K562 (cell line): ENCODE data around the gene AP1M1. TPM values are rescaled to one million over a fixed set of nuclear protein-coding genes. Genes with fewer than 3 reads are reported as not detected.
A peak's percentile ranks its signal among the peaks of the same experiment; 100 is the strongest.

ENCODE experiments used
- ESRRA ChIP-seq: fragments of 450-650 bp; IDR thresholded peaks from 2 replicates; pipeline ENCODE4 v1.6.1; 2014; ENCODE audit warnings: low read depth, mild to moderate bottlenecking, moderate library complexity, borderline replicate concordance
- HNRNPH1 ChIP-seq: fragments of 200-400 bp; formaldehyde crosslinking; optimal IDR thresholded peaks from 2 replicates; pipeline ENCODE3; 2017; ENCODE audit warnings: low read depth, mild to moderate bottlenecking, low read length, moderate library complexity
- KLF6 ChIP-seq: fragments of 250-450 bp; sonication (Bioruptor Pico); IDR thresholded peaks from 2 replicates; pipeline ENCODE4 v1.4.0; 2020; ENCODE audit warnings: mild to moderate bottlenecking, moderate library complexity, borderline replicate concordance
- MBD1 ChIP-seq: fragments of 250-450 bp; sonication (Bioruptor Pico); IDR thresholded peaks from 2 replicates; pipeline ENCODE4 v1.8.0; 2022; ENCODE audit warnings: inconsistent platforms
- MYC ChIP-seq, 2 experiments: fragments of 250-450 bp in 1 of 2; sonication (Bioruptor Pico) in 1 of 2; IDR thresholded peaks; 2 replicates each; pipeline versions ENCODE4 v1.5.1 to v1.6.1; 2012 to 2021; ENCODE audit warnings: low read depth in 2 of 2, borderline replicate concordance in 1 of 2, improper control_type of control experiment in 1 of 2, low read length in 1 of 2, mild to moderate bottlenecking in 1 of 2, moderate library complexity in 1 of 2
- NELFE ChIP-seq: IDR thresholded peaks from 2 replicates; pipeline ENCODE4 v1.6.1; 2011; ENCODE audit warnings: mild to moderate bottlenecking; ENCODE audit not compliant: insufficient read depth, insufficient read length
- NR1H2 ChIP-seq: sonication (generic); formaldehyde crosslinking; IDR thresholded peaks from 2 replicates; pipeline ENCODE4 v1.4.0; 2020; ENCODE audit warnings: mild to moderate bottlenecking, missing genetic modification reagents
- NR3C1 ChIP-seq: sonication (generic); formaldehyde crosslinking; IDR thresholded peaks from 2 replicates; pipeline ENCODE4 v1.8.1; 2022; ENCODE audit warnings: missing genetic modification reagents
- PBX2 ChIP-seq, 2 experiments: IDR thresholded peaks in 1 of 2; conservative IDR thresholded peaks in 1 of 2; 2 replicates each; pipeline ENCODE4 v1.6.1; 2016; ENCODE audit warnings: low read depth in 2 of 2, mild to moderate bottlenecking in 1 of 2, missing compliant biosample characterization in 1 of 2, missing genetic modification characterization in 1 of 2, moderate library complexity in 1 of 2
- PHB ChIP-seq: fragments of 250-450 bp; sonication (Bioruptor Pico); IDR thresholded peaks from 2 replicates; pipeline ENCODE4 v1.5.0; 2021
- SMAD1 ChIP-seq: fragments of 150-350 bp; IDR thresholded peaks from 2 replicates; pipeline ENCODE4 v1.6.1; 2014; ENCODE audit warnings: low read length, low read depth; ENCODE audit not compliant: partially characterized antibody
- TAL1 ChIP-seq: fragments of 450-650 bp; IDR thresholded peaks from 2 replicates; pipeline ENCODE4 v1.6.1; 2016; ENCODE audit warnings: mild to moderate bottlenecking
- TBP ChIP-seq: optimal IDR thresholded peaks from 2 replicates; pipeline ENCODE3; 2011; ENCODE audit warnings: low read depth, low read length, improper control_type of control experiment
- ZBTB8A ChIP-seq: fragments of 450-650 bp; IDR thresholded peaks from 2 replicates; pipeline ENCODE4 v1.6.1; 2018; ENCODE audit warnings: mild to moderate bottlenecking, moderate library complexity; ENCODE audit not compliant: partially characterized antibody
- ZNF263 ChIP-seq: sonication (generic); formaldehyde crosslinking; IDR thresholded peaks from 2 replicates; pipeline ENCODE4 v1.8.0; 2022; ENCODE audit warnings: mild to moderate bottlenecking, missing genetic modification reagents, borderline replicate concordance
- ZNF639 ChIP-seq, 2 experiments: fragments of 200-800 bp in 1 of 2; sonication (Bioruptor generic) in 1 of 2; sonication (generic) in 1 of 2; formaldehyde crosslinking in 1 of 2; IDR thresholded peaks in 1 of 2; conservative IDR thresholded peaks in 1 of 2; 2 replicates each; pipeline versions ENCODE4 v1.5.0 to v1.6.1; 2016 to 2020; ENCODE audit warnings: missing compliant biosample characterization in 1 of 2, missing genetic modification characterization in 1 of 2, missing genetic modification reagents in 1 of 2
- polyA plus RNA-seq, 8 experiments: library from polyadenylated mRNA; depleted of rRNA in 4 of 8; stranded (reverse) in 5 of 8; unstranded in 3 of 8; fragments of >200 nt; fragmentation: Nextera tagmentation in 2 of 8; fragmentation: Illumina TruSeq in 1 of 8; extraction: Ambion mirVana in 2 of 8; extraction: Trizol in 1 of 8; gene quantifications; 2 replicates each; pipeline versions ENCODE4 v1.2.1 to v1.2.3, GENCODE V29; 2011 to 2014; ENCODE audit warnings: inconsistent platforms in 1 of 8, missing spikeins in 1 of 8
- total RNA-seq, 7 experiments: library from RNA; depleted of rRNA in 6 of 7; stranded (reverse); fragments of >200 nt in 6 of 7; fragmentation: Illumina TruSeq in 2 of 7; extraction: Trizol in 2 of 7; gene quantifications; 2 replicates each; pipeline versions ENCODE4 v1.2.1 to v1.2.3, GENCODE V29; 2011 to 2021; ENCODE audit warnings: low replicate concordance in 1 of 7
- TF ChIP-seq, protein P1 (sequence below): fragments of 450-650 bp; formaldehyde crosslinking; IDR thresholded peaks from 2 replicates; pipeline ENCODE4 v1.4.0; 2020; ENCODE audit warnings: mild to moderate bottlenecking, moderate library complexity
- TF ChIP-seq, protein P2 (sequence below): sonication (generic); formaldehyde crosslinking; IDR thresholded peaks from 2 replicates; pipeline ENCODE4 v1.8.0; 2022; ENCODE audit warnings: missing genetic modification reagents, mild to moderate bottlenecking, moderate library complexity, borderline replicate concordance

Gene AP1M1
- total and polyA plus RNA-seq, 9 of the 15 experiments (the other 6 are each of a cell fraction or from before 2014, with no cell fraction given): 0.87 to 56.2 (median 29.1) TPM

DNA sequence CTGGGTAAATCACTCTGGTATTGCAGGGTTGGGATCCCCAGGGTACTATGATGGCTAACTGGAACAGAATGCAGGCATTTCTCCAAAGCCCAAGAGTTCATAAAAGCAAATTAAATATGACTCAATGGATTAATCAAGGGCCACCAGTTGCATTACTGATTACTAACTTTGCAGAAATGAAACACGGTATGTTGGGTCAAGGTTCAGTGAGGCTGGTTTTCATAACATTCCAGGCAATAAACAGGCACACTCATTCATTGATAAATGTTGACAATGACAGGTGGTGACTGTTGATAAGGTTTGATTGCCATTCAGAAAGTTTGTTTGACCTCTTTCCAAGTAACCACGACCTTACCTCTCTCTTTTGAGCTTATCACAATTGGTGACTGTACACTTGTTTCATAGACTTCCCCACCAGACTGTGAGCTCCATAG, 506 bp upstream of the AP1M1 start (continued):
- TF ChIP-seq, protein P1, sequence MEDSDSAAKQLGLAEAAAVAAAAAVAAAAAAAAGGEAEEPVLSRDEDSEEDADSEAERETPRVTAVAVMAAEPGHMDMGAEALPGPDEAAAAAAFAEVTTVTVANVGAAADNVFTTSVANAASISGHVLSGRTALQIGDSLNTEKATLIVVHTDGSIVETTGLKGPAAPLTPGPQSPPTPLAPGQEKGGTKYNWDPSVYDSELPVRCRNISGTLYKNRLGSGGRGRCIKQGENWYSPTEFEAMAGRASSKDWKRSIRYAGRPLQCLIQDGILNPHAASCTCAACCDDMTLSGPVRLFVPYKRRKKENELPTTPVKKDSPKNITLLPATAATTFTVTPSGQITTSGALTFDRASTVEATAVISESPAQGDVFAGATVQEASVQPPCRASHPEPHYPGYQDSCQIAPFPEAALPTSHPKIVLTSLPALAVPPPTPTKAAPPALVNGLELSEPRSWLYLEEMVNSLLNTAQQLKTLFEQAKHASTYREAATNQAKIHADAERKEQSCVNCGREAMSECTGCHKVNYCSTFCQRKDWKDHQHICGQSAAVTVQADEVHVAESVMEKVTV (CRISPR knock-in tag): no peak
- TF ChIP-seq NELFE: no peak
- peak; percentile 93 for TF ChIP-seq TAL1
- TF ChIP-seq MYC (IDR thresholded peaks at IDR 0.05; ENCODE audit: low read depth, low read length): no peak
- no peak for TF ChIP-seq MYC (CRISPR knock-in tag; IDR thresholded peaks at IDR 0.05; ENCODE audit: borderline replicate concordance, low read depth)
- no peak for TF ChIP-seq MBD1
- TF ChIP-seq KLF6 (CRISPR knock-in tag): no peak
- TF ChIP-seq ZNF263 (CRISPR knock-in tag): no peak
- TF ChIP-seq PHB (CRISPR knock-in tag): no peak
- no peak; the same call in none of the 2 replicates for TF ChIP-seq ESRRA
- TF ChIP-seq, protein P2, sequence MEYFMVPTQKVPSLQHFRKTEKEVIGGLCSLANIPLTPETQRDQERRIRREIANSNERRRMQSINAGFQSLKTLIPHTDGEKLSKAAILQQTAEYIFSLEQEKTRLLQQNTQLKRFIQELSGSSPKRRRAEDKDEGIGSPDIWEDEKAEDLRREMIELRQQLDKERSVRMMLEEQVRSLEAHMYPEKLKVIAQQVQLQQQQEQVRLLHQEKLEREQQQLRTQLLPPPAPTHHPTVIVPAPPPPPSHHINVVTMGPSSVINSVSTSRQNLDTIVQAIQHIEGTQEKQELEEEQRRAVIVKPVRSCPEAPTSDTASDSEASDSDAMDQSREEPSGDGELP: no peak
- TF ChIP-seq NR1H2 (CRISPR knock-in tag): no peak
- no peak for TF ChIP-seq HNRNPH1
- no peak for TF ChIP-seq SMAD1
- no peak for TF ChIP-seq ZBTB8A
- TF ChIP-seq NR3C1 (CRISPR knock-in tag): no peak
- no peak for TF ChIP-seq ZNF639 (CRISPR knock-in tag; conservative IDR thresholded peaks at IDR 0.05 in 1 of 2, IDR thresholded peaks at IDR 0.05 in 1 of 2)
- no peak for TF ChIP-seq PBX2 (CRISPR knock-in tag; IDR thresholded peaks at IDR 0.05; ENCODE audit: low read depth)
- TF ChIP-seq PBX2 (tag; conservative IDR thresholded peaks at IDR 0.05; ENCODE audit: low read depth): peak; percentile 87
- no peak for TF ChIP-seq TBP
